GM18868 (cell line): ENCODE measurements around the gene NEDD9.

ENCODE experiments used
- ATAC-seq: cut with Tn5 transposase; IDR thresholded peaks from one replicate; pipeline ENCODE4 v1.9.1; 2021; ENCODE audit warnings: mild to moderate bottlenecking, moderate library complexity; ENCODE audit not compliant: unreplicated experiment

NEDD9 gene

GRCh38 chr6:11146117-11146826 is 86.2 kb downstream of the NEDD9 start:
- ATAC-seq, result no peak

- peak; percentile 79 for ATAC-seq
These were observed 88.0 kb downstream of the NEDD9 start for GRCh38 chr6:11144393-11144851.

- no peak for ATAC-seq
These were observed 88.8 kb downstream of the NEDD9 start for GRCh38 chr6:11143394-11144371.

GRCh38 chr6:11142296-11143027 is 90.0 kb downstream of the NEDD9 start:
- ATAC-seq, result no peak

GRCh38 chr6:11141295-11141694 is 91.2 kb downstream of the NEDD9 start:
- ATAC-seq, result no peak

GRCh38 chr6:11140056-11140455 is 92.4 kb downstream of the NEDD9 start:
- ATAC-seq, result no peak

- peak; percentile 65 for ATAC-seq
These were observed 93.2 kb downstream of the NEDD9 start for GRCh38 chr6:11139051-11139960.

- no peak for ATAC-seq
These were observed 95.7 kb downstream of the NEDD9 start for GRCh38 chr6:11136809-11137208.
